ENCODE data around the gene RRP9. TPM values are rescaled to one million over a fixed set of nuclear protein-coding genes. Genes with fewer than 3 reads are reported as not detected.
"Not testable (repeated sequence)": the region's sequence is repeated elsewhere in the genome, so short reads cannot be mapped to it uniquely, and the experiment has no call there.

The RRP9 gene, protein sequence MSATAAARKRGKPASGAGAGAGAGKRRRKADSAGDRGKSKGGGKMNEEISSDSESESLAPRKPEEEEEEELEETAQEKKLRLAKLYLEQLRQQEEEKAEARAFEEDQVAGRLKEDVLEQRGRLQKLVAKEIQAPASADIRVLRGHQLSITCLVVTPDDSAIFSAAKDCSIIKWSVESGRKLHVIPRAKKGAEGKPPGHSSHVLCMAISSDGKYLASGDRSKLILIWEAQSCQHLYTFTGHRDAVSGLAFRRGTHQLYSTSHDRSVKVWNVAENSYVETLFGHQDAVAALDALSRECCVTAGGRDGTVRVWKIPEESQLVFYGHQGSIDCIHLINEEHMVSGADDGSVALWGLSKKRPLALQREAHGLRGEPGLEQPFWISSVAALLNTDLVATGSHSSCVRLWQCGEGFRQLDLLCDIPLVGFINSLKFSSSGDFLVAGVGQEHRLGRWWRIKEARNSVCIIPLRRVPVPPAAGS
- total RNA-seq: 2.7 TPM

GRCh38 chr3:51941798-51942602 is at the start of gene RRP9, which contains the start of gene PARP3:
RRP9 (minus strand) TSS chr3:51941904; CDS start chr3:51941867, 37 bp downstream.
PARP3 (plus strand) TSS chr3:51942363; CDS start chr3:51943356, 993 bp downstream.
- peak within 1 kb of the TSS; percentile 73 for H3K4me3 ChIP-seq (ENCODE audit: low read length)
- H3K27me3 ChIP-seq (ENCODE audit: insufficient read depth, low read length): no peaks in the 10 kb centered on the region
- H3K9me3 ChIP-seq (ENCODE audit: low read depth, low read length): no peaks in the 10 kb centered on the region
- H3K4me1 ChIP-seq (ENCODE audit: insufficient read depth, low read length): peaks cover 27% of the 10 kb centered on the region

GRCh38 chr3:51990501-51990971 is 48.8 kb upstream of the RRP9 start:
- H3K27me3 ChIP-seq (ENCODE audit: insufficient read depth, low read length); H3K9me3 ChIP-seq (ENCODE audit: low read depth, low read length); H3K4me3 ChIP-seq (ENCODE audit: low read length): not testable (repeated sequence)
- peaks cover 14% of the 10 kb centered on the region for H3K4me1 ChIP-seq (ENCODE audit: insufficient read depth, low read length)

DNA sequence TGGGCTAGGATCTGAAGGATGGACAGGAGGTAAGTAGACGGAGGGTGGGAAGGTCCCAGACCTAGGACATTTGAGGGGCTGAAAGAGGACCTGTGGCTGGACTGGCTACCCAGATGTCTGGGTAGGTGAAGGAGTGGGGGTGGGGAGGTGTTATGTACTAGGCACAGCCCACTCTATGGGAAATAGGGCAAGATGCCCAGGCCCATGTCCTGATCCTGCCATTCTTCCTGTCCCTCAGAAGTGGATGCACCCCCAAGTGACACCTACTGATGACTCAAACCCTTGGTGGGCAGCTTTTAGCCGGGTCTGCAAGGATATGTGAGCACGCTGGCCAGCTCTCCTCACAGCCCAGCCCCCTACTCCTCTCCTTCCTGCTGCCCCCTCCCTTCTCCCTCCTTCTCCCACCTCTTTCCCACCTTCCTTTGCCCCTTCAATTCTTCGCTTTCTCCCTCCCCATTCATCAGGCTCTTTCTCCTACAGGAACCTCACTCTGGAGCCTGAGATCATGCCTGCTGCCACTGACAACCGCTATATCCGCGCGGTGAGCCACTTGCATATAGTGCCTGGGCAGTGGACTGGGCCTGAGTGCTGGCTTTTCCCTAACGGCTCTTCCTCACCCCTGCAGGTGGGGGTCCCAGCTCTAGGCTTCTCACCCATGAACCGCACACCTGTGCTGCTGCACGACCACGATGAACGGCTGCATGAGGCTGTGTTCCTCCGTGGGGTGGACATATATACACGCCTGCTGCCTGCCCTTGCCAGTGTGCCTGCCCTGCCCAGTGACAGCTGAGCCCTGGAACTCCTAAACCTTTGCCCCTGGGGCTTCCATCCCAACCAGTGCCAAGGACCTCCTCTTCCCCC is 46.8 kb upstream of the RRP9 start:
- Histone ChIP-seq H3K27me3 (ENCODE audit: insufficient read depth, low read length) (no peaks in the 10 kb centered on the region), H3K4me3 (ENCODE audit: low read length) (no peak overlapping the region), H3K9me3 (ENCODE audit: low read depth, low read length) (no peaks in the 10 kb centered on the region), H3K4me1 (ENCODE audit: insufficient read depth, low read length) (peaks cover 5% of the 10 kb centered on the region)

DNA sequence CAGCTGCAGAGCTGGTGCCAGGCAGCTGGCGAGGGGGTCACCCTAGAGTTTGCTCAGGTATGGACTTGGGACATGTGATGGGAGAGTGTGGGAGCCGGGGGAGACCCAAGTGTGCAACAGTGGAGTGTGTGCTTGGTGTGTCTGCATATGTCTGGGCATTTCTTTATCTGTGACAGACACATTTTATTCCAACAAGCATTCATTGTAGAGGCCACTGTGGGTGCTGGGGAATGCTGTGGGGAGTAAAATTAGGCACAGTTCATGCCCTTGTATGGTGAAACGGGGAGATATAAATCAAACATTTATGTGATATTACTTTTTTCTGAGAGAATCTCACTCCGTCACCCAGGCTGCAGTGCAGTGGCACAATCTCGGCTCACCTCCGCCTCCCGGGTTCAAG is 45.9 kb upstream of the RRP9 start:
- H3K27me3 ChIP-seq (ENCODE audit: insufficient read depth, low read length): no peaks in the 10 kb centered on the region
- no peak overlapping the region for H3K4me3 ChIP-seq (ENCODE audit: low read length)
- peaks cover 12% of the 10 kb centered on the region for H3K4me1 ChIP-seq (ENCODE audit: insufficient read depth, low read length)
- no peaks in the 10 kb centered on the region for H3K9me3 ChIP-seq (ENCODE audit: low read depth, low read length)

- H3K9me3 ChIP-seq (ENCODE audit: low read depth, low read length): no peaks in the 10 kb centered on the region
- H3K27me3 ChIP-seq (ENCODE audit: insufficient read depth, low read length): no peaks in the 10 kb centered on the region
- H3K4me1 ChIP-seq (ENCODE audit: insufficient read depth, low read length): peaks cover 25% of the 10 kb centered on the region
- no peak overlapping the region for H3K4me3 ChIP-seq (ENCODE audit: low read length)
Observed at GRCh38 chr3:51986010-51986947, 44.6 kb upstream of the RRP9 start.

- Histone ChIP-seq H3K4me3 (ENCODE audit: low read length) (no peak overlapping the region), H3K9me3 (ENCODE audit: low read depth, low read length) (no peaks in the 10 kb centered on the region), H3K27me3 (ENCODE audit: insufficient read depth, low read length) (no peaks in the 10 kb centered on the region), H3K4me1 (ENCODE audit: insufficient read depth, low read length) (peaks cover 26% of the 10 kb centered on the region)
Observed at GRCh38 chr3:51985063-51985462, 43.4 kb upstream of the RRP9 start.

GRCh38 chr3:51984269-51984647 is 42.6 kb upstream of the RRP9 start:
- H3K4me1 ChIP-seq (ENCODE audit: insufficient read depth, low read length): peaks cover 26% of the 10 kb centered on the region
- H3K4me3 ChIP-seq (ENCODE audit: low read length): no peak overlapping the region
- no peaks in the 10 kb centered on the region for H3K27me3 ChIP-seq (ENCODE audit: insufficient read depth, low read length)
- no peaks in the 10 kb centered on the region for H3K9me3 ChIP-seq (ENCODE audit: low read depth, low read length)

- Histone ChIP-seq H3K4me1 (ENCODE audit: insufficient read depth, low read length) (peaks cover 26% of the 10 kb centered on the region), H3K4me3 (ENCODE audit: low read length) (peak overlapping the region; percentile 54), H3K9me3 (ENCODE audit: low read depth, low read length) (no peaks in the 10 kb centered on the region), H3K27me3 (ENCODE audit: insufficient read depth, low read length) (no peaks in the 10 kb centered on the region)
Observed at GRCh38 chr3:51983578-51984268, 42.0 kb upstream of the RRP9 start.

DNA sequence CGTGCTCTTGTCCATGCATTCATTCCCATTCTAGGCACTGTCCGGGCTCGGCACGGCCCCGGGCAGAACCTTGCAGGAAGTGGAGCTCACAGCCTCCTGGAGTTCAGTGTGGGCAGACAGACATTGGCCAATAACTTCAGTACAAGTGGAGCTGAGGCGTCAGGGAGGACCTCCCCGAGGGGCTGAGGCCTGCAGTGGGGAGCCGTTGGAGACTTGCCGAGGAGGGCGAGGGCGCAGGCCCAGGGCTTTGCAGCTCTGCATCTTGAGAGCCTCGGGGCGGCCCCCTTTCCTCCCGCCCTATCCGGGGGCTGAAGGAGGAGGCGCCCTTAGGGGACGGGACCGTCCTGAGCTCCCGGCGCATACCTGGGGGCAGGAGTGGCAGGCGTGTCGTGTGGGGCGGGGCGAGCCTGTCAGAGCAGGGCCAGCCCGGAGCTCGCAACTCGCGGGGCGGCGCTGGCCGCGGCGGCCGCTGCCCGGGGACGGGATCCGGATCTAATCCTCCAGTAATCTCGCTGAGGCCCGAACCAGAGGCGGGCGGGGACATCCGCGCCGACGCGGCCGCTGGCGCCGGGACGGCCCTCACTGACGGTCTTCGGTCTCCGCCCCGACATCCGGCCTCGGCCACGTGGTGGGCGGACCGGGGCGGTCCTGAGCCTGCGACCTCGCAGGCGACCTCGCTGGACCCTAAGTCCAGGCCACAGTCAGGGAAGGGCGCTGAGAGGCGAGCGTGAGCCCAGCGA is 41.3 kb upstream of the RRP9 start, which contains the start of gene ACY1:
Gene ACY1, plus strand, starts transcription at position 698 of the 740 bp plus-strand sequence. CDS start 530 bp downstream, outside the sequence.
- no peaks in the 10 kb centered on the region for H3K27me3 ChIP-seq (ENCODE audit: insufficient read depth, low read length)
- peak within 1 kb of the TSS; percentile 54 for H3K4me3 ChIP-seq (ENCODE audit: low read length)
- no peaks in the 10 kb centered on the region for H3K9me3 ChIP-seq (ENCODE audit: low read depth, low read length)
- H3K4me1 ChIP-seq (ENCODE audit: insufficient read depth, low read length): peaks cover 26% of the 10 kb centered on the region

DNA sequence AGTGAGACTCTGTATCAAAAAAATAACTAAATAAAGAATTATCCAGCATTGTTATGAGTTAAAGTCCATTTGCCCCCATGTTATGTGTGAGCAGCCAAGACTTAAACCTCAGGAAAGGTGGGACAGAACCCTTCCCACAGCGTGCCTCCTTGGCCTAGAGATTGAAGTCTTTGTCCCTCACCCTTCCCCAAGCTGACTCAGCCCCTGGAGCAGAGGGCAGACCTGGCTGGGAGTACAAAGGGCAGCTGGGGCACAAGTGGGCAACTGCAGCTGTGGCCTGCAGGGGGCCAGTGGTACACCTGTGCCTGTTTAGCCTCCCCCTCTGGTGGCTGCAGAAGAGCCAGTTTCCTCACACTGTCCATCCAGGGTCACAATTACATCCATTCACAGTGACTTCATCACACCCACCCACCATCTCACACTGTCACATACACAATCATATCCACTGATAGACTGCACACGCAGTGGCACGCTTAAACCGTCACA is 40.7 kb upstream of the RRP9 start:
- no peaks in the 10 kb centered on the region for H3K9me3 ChIP-seq (ENCODE audit: low read depth, low read length)
- no peaks in the 10 kb centered on the region for H3K27me3 ChIP-seq (ENCODE audit: insufficient read depth, low read length)
- H3K4me1 ChIP-seq (ENCODE audit: insufficient read depth, low read length): peaks cover 26% of the 10 kb centered on the region
- H3K4me3 ChIP-seq (ENCODE audit: low read length): peak overlapping the region; percentile 54

DNA sequence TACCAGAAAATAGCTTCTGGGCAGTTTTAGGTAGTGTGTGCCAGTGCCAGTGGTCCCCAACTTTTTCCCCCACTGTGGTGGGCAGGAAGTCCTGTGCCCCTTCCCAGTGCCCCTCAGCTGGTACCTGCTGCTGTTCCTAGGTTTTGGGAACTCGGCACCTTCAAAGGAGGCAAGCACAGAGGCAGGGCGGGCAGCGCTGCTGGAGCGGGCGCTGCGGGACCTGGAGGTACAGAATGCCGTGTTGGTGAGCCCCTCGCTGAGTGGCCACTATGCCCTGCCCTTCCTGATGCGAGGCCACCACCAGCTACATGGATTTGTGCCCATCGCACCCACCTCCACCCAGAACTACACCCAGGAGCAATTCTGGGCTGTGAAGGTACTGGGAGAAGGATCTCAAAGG is 38.5 kb upstream of the RRP9 start:
- no peaks in the 10 kb centered on the region for H3K9me3 ChIP-seq (ENCODE audit: low read depth, low read length)
- peaks cover 40% of the 10 kb centered on the region for H3K4me1 ChIP-seq (ENCODE audit: insufficient read depth, low read length)
- no peak overlapping the region for H3K4me3 ChIP-seq (ENCODE audit: low read length)
- no peaks in the 10 kb centered on the region for H3K27me3 ChIP-seq (ENCODE audit: insufficient read depth, low read length)

DNA sequence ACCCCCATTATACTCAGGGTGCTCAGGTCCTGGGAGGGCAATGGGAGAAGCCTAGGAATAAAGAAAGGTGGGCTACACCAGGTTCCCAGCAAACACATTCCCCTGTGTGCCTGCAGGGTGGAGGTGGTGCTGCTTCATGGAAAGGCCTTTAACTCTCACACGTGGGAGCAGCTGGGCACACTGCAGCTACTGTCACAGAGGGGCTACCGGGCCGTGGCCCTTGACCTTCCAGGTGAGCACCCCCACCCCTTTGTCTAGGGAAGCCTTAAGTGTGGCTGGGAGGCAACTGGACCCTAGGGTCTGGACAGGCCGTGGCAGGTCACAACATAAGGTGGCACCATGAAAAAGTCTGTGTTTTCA is 36.4 kb upstream of the RRP9 start:
- no peaks in the 10 kb centered on the region for H3K27me3 ChIP-seq (ENCODE audit: insufficient read depth, low read length)
- no peak overlapping the region for H3K4me3 ChIP-seq (ENCODE audit: low read length)

More for the DNA sequence above, 36.4 kb upstream of the RRP9 start:
- Histone ChIP-seq H3K9me3 (ENCODE audit: low read depth, low read length) (no peaks in the 10 kb centered on the region), H3K4me1 (ENCODE audit: insufficient read depth, low read length) (peaks cover 50% of the 10 kb centered on the region)
